HCT116 (cell line): ENCODE results near the gene IL37. TPM values are rescaled to one million over a fixed set of nuclear protein-coding genes. Genes with fewer than 3 reads are reported as not detected.

Experiments used
- ATAC-seq: fragments of 200-7000 bp; cut with Tn5 transposase; 2 replicates; pipeline ENCODE4 v1.9.1; 2020; ENCODE audit warnings: mild to moderate bottlenecking, moderate library complexity
- BruUV-seq: library from RNA; stranded (reverse); fragments of 400-500 nt; replicated peaks from 2 replicates; lab custom pipeline; 2021; lab: Mats Ljungman, UMichigan
- CTCF ChIA-PET: fragments of 300-600 bp; sonication (Branson Sonifier 250); formaldehyde crosslinking; loops from one replicate; lab custom pipeline; 2021; ENCODE audit warnings: antibody characterized with exemption; lab: Charles Lee
- POLR2A ChIA-PET: fragments of 300-600, 350-600 bp; sonication (Branson Sonifier 250); formaldehyde crosslinking; loops from one replicate; lab custom pipeline; 2021; ENCODE audit warnings: antibody characterized with exemption; lab: Charles Lee
- RAD21 ChIA-PET, 2 experiments: fragments of 300-600 bp; sonication (Branson Sonifier 250); formaldehyde crosslinking; loops; one replicate each; lab custom pipeline; 2023; ENCODE audit warnings: low total read pairs in 2 of 2; ENCODE audit not compliant: uncharacterized antibody in 2 of 2, unreplicated experiment in 2 of 2, low non-redundant PET in 1 of 2; lab: Charles Lee
- DNase-seq: peaks from one replicate; pipeline ENCODE4 v3.0.0-alpha.2; 2010; ENCODE audit warnings: low read depth, low spot score
- H2AFZ ChIP-seq: fragments of 200-600 bp; shearing (Covaris generic), sonication (generic); 2 replicates; pipeline ENCODE4 v1.6.1; 2017; ENCODE audit warnings: low read depth, mixed run types, mixed read lengths, antibody characterized with exemption, low read length; ENCODE audit not compliant: poor library complexity, severe bottlenecking
- H3K27ac ChIP-seq: 2 replicates; pipeline ENCODE4 v1.5.1; 2012; ENCODE audit warnings: low read depth, low read length
- H3K27me3 ChIP-seq: fragments of 200-600 bp; sonication (generic); 2 replicates; pipeline ENCODE4 v1.6.1; 2016; ENCODE audit warnings: mixed run types, low read length, mixed read lengths; ENCODE audit not compliant: insufficient read depth
- H3K36me3 ChIP-seq, 2 experiments: fragments of 200-500 bp in 1 of 2; fragments of 200-600 bp in 1 of 2; sonication (Bioruptor generic) in 1 of 2; sonication (generic) in 1 of 2; 2 replicates each; pipeline versions ENCODE4 v1.5.1 to v1.6.1; 2014 to 2016; ENCODE audit warnings: low read length in 2 of 2, inconsistent platforms in 1 of 2, mixed read lengths in 1 of 2, mixed run types in 1 of 2; ENCODE audit not compliant: insufficient read depth in 2 of 2, control insufficient read depth in 1 of 2
- H3K4me1 ChIP-seq, 2 experiments: fragments of 200-600 bp in 1 of 2; sonication (generic) in 1 of 2; 2 replicates each; pipeline versions ENCODE4 v1.5.1 to v1.6.1; 2012 to 2017; ENCODE audit warnings: low read length in 2 of 2, inconsistent platforms in 1 of 2, mild to moderate bottlenecking in 1 of 2, mixed read lengths in 1 of 2, mixed run types in 1 of 2, moderate library complexity in 1 of 2; ENCODE audit not compliant: insufficient read depth in 2 of 2, control insufficient read depth in 1 of 2
- H3K4me2 ChIP-seq: fragments of 200-600 bp; sonication (generic); 2 replicates; pipeline ENCODE4 v1.6.1; 2017; ENCODE audit warnings: mixed run types, low read length, mixed read lengths
- H3K4me3 ChIP-seq, 2 experiments: fragments of 200-600 bp in 1 of 2; sonication (generic) in 1 of 2; replicated peaks in 1 of 2; 2 replicates each; pipeline ENCODE4 v1.5.1; 2011 to 2016; ENCODE audit warnings: low read length in 2 of 2, control low read depth in 1 of 2, low read depth in 1 of 2, mild to moderate bottlenecking in 1 of 2, mixed read lengths in 1 of 2, mixed run types in 1 of 2
- H3K79me2 ChIP-seq: fragments of 200-600 bp; sonication (generic); 2 replicates; pipeline ENCODE4 v1.6.1; 2017; ENCODE audit warnings: mild to moderate bottlenecking, mixed run types, low read length, moderate library complexity, mixed read lengths; ENCODE audit not compliant: insufficient read depth
- H3K9ac ChIP-seq: fragments of 200-600 bp; sonication (generic); 2 replicates; pipeline ENCODE4 v1.6.1; 2016; ENCODE audit warnings: low read length, mixed read lengths
- H3K9me2 ChIP-seq: fragments of 200-600 bp; sonication (generic), shearing (Covaris generic); 2 replicates; pipeline ENCODE4 v1.6.1; 2017; ENCODE audit warnings: mixed run types, mild to moderate bottlenecking, moderate library complexity; ENCODE audit not compliant: insufficient read depth
- H3K9me3 ChIP-seq, 2 experiments: fragments of 200-500 bp in 1 of 2; fragments of 200-600 bp in 1 of 2; sonication (Bioruptor generic) in 1 of 2; sonication (generic) in 1 of 2; 2 replicates each; pipeline ENCODE4 v1.6.1; 2014 to 2017; ENCODE audit warnings: low read length in 2 of 2, mixed read lengths in 2 of 2, inconsistent platforms in 1 of 2, low read depth in 1 of 2, mild to moderate bottlenecking in 1 of 2, mixed run types in 1 of 2, moderate library complexity in 1 of 2; ENCODE audit not compliant: control insufficient read depth in 1 of 2, insufficient read depth in 1 of 2
- H4K20me1 ChIP-seq: fragments of 200-600 bp; sonication (generic), shearing (Covaris generic); 2 replicates; pipeline ENCODE4 v1.6.1; 2017; ENCODE audit warnings: mixed run types, mild to moderate bottlenecking, moderate library complexity; ENCODE audit not compliant: insufficient read depth
- EGR1 ChIP-seq: IDR thresholded peaks from 2 replicates; pipeline ENCODE4 v1.6.1; 2012; ENCODE audit warnings: low read depth
- EZH2 ChIP-seq: fragments of 200-600 bp; sonication (generic); IDR thresholded peaks from 2 replicates; pipeline ENCODE4 v1.6.1; 2017; ENCODE audit warnings: antibody characterized with exemption, mixed run types
- JUND ChIP-seq: IDR thresholded peaks from 2 replicates; pipeline ENCODE4 v1.6.1; 2012
- POLR2A ChIP-seq: IDR thresholded peaks from 2 replicates; pipeline ENCODE4 v1.7.0; 2011; ENCODE audit warnings: borderline replicate concordance; ENCODE audit not compliant: insufficient read depth, insufficient read length; ENCODE audit errors: extremely low read depth
- RAD21 ChIP-seq: IDR thresholded peaks from 2 replicates; pipeline ENCODE4 v1.6.1; 2012; ENCODE audit warnings: low read depth, mild to moderate bottlenecking
- SRF ChIP-seq: IDR thresholded peaks from 2 replicates; pipeline ENCODE4 v1.6.1; 2012; ENCODE audit warnings: low read depth
- TCF7L2 ChIP-seq: IDR thresholded peaks from 2 replicates; pipeline ENCODE4 v1.7.0; 2011; ENCODE audit warnings: borderline replicate concordance, inconsistent platforms; ENCODE audit not compliant: insufficient read depth, insufficient read length; ENCODE audit errors: extremely low read depth
- YY1 ChIP-seq: IDR thresholded peaks from 2 replicates; pipeline ENCODE4 v1.6.1; 2011; ENCODE audit warnings: low read length, low read depth, moderate library complexity, mild to moderate bottlenecking; ENCODE audit not compliant: insufficient replicate concordance; ENCODE audit errors: extremely low read depth
- ZNF274 ChIP-seq: fragments of 200-500 bp; sonication (Bioruptor generic); IDR thresholded peaks from 2 replicates; pipeline ENCODE4 v1.6.1; 2014; ENCODE audit warnings: mild to moderate bottlenecking, low read depth, low read length, inconsistent platforms
- intact Hi-C: fragments of 100-400 bp; cut with micrococcal nuclease; formaldehyde crosslinking; loops from 2 replicates; pipeline ENCODE4 v1.10.0; 2022
- total RNA-seq: library from RNA; stranded (reverse); gene quantifications from one replicate; pipeline ENCODE4 v1.2.1, GENCODE V29; 2021; ENCODE audit not compliant: unreplicated experiment
- TF ChIP-seq, protein P1 (sequence below): IDR thresholded peaks from 2 replicates; pipeline ENCODE4 v1.6.1; 2012; ENCODE audit warnings: low read depth
- TF ChIP-seq, protein P2 (sequence below): IDR thresholded peaks from 2 replicates; pipeline ENCODE4 v1.6.1; 2012

Gene IL37
- total RNA-seq, 1 experiment from 2014 or later = not detected

DNA sequence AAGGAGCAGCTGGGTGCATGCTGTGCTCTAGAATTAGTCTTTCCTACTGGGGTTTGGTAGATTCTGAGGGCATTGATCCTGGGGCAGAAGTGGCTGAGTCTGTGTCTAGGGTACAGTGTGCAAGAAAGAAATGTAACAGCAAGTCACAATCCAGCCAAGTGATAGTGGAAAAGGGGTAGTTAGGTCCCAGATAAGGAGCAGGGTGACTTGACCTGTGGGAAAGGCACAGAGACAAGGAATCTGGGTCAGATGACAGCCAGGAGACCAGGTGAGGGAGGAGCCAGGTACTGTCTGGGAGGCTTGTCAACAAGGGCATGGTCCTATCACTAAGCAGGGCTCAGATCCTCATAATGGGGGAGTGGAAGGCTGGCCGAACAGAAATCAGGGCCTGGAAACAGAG, 8.1 kb downstream of the IL37 start:
- no peak overlapping the region for H3K4me3 ChIP-seq
- intact Hi-C loops = no loop called here
- ChIA-PET RAD21 (no interaction called here), CTCF (no interaction called here), POLR2A (no interaction called here)
- DNase-seq (no peak), ATAC-seq (no peak)
- H4K20me1 ChIP-seq = no peaks in the 10 kb centered on the region
- H2AFZ ChIP-seq = no peak overlapping the region
- H3K36me3 ChIP-seq = no peaks in the 10 kb centered on the region
- no peaks in the 10 kb centered on the region for H3K27me3 ChIP-seq
- H3K9ac ChIP-seq = no peak overlapping the region
- H3K27ac ChIP-seq = no peak overlapping the region
- no TSS peak for BruUV-seq
- no peak for TF ChIP-seq SRF
- TF ChIP-seq EZH2 = no peak
- no peak for TF ChIP-seq JUND
- TF ChIP-seq POLR2A = no peak
- no peak for TF ChIP-seq YY1
- no peak for TF ChIP-seq RAD21
- TF ChIP-seq, protein P1, sequence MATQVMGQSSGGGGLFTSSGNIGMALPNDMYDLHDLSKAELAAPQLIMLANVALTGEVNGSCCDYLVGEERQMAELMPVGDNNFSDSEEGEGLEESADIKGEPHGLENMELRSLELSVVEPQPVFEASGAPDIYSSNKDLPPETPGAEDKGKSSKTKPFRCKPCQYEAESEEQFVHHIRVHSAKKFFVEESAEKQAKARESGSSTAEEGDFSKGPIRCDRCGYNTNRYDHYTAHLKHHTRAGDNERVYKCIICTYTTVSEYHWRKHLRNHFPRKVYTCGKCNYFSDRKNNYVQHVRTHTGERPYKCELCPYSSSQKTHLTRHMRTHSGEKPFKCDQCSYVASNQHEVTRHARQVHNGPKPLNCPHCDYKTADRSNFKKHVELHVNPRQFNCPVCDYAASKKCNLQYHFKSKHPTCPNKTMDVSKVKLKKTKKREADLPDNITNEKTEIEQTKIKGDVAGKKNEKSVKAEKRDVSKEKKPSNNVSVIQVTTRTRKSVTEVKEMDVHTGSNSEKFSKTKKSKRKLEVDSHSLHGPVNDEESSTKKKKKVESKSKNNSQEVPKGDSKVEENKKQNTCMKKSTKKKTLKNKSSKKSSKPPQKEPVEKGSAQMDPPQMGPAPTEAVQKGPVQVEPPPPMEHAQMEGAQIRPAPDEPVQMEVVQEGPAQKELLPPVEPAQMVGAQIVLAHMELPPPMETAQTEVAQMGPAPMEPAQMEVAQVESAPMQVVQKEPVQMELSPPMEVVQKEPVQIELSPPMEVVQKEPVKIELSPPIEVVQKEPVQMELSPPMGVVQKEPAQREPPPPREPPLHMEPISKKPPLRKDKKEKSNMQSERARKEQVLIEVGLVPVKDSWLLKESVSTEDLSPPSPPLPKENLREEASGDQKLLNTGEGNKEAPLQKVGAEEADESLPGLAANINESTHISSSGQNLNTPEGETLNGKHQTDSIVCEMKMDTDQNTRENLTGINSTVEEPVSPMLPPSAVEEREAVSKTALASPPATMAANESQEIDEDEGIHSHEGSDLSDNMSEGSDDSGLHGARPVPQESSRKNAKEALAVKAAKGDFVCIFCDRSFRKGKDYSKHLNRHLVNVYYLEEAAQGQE = no peak
- no peak for TF ChIP-seq ZNF274
- TF ChIP-seq, protein P2, sequence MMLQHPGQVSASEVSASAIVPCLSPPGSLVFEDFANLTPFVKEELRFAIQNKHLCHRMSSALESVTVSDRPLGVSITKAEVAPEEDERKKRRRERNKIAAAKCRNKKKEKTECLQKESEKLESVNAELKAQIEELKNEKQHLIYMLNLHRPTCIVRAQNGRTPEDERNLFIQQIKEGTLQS = no peak
- no peak for TF ChIP-seq EGR1
- TF ChIP-seq TCF7L2 = no peak
- H3K4me1 ChIP-seq = peaks cover 0 to 9% of the 10 kb centered on the region in 2 experiments; a peak in 2 of 4 replicates
- no peaks in the 10 kb centered on the region for H3K9me2 ChIP-seq
- no peak overlapping the region for H3K4me2 ChIP-seq
- no peaks in the 10 kb centered on the region for H3K9me3 ChIP-seq
- H3K79me2 ChIP-seq = no peaks in the 10 kb centered on the region
